IMR-90 (cell line): ENCODE measurements around the gene SNRPA1.

Experiments
- CTCF ChIP-seq: conservative IDR thresholded peaks from 2 replicates; pipeline ENCODE4 v1.5.1; 2012; ENCODE audit warnings: mild to moderate bottlenecking, low read depth, low read length, improper control_type of control experiment
- MAFK ChIP-seq: IDR thresholded peaks from 2 replicates; pipeline ENCODE4 v1.6.1; 2012; ENCODE audit warnings: low read depth, low read length, improper control_type of control experiment
- MAZ ChIP-seq: IDR thresholded peaks from 2 replicates; pipeline ENCODE4 v1.6.1; 2012; ENCODE audit warnings: low read depth, mild to moderate bottlenecking, low read length, improper control_type of control experiment, moderate library complexity, borderline replicate concordance
- POLR2A ChIP-seq: IDR thresholded peaks from 2 replicates; pipeline ENCODE4 v1.6.1; 2012; ENCODE audit warnings: mild to moderate bottlenecking, low read depth, low read length

GRCh38 chr15:101244036-101244781 lies 50.8 kb downstream of the SNRPA1 start:
- no peak for TF ChIP-seq CTCF
- TF ChIP-seq MAZ = no peak
- no peak for TF ChIP-seq POLR2A
- TF ChIP-seq MAFK = no peak
